Lower lobe of right lung (tissue), 2 donors: Measurements from ENCODE around the gene GSAP. TPM values are rescaled to one million over a fixed set of nuclear protein-coding genes. Genes with fewer than 3 reads are reported as not detected.
"Not testable (repeated sequence)": the region's sequence is repeated elsewhere in the genome, so short reads cannot be mapped to it uniquely, and the experiment has no call there.

Experiments
- ATAC-seq, 2 donors: fragments of 200-7000 bp; cut with Tn5 transposase; one replicate each; pipeline ENCODE4 v1.9.1; 2020 to 2022; ENCODE audit warnings: mild to moderate bottlenecking in 2 of 2, moderate library complexity in 2 of 2
- DNase-seq: peaks from one replicate; pipeline ENCODE4 v3.0.0-alpha.2; 2020
- H3K27ac ChIP-seq: fragments of 200-600 bp; one replicate; pipeline ENCODE4 v1.8.0; 2022
- H3K27me3 ChIP-seq: fragments of 200-600 bp; one replicate; pipeline ENCODE4 v1.8.0; 2022; ENCODE audit warnings: low read depth
- H3K36me3 ChIP-seq: fragments of 200-600 bp; one replicate; pipeline ENCODE4 v1.8.0; 2022; ENCODE audit warnings: mild to moderate bottlenecking
- H3K4me1 ChIP-seq: fragments of 200-600 bp; one replicate; pipeline ENCODE4 v1.8.0; 2022
- H3K4me3 ChIP-seq: fragments of 200-600 bp; one replicate; pipeline ENCODE4 v1.8.0; 2022; ENCODE audit warnings: mild to moderate bottlenecking
- H3K9me3 ChIP-seq: fragments of 200-600 bp; one replicate; pipeline ENCODE4 v1.8.0; 2022
- CTCF ChIP-seq: fragments of 200-600 bp; IDR thresholded peaks from one replicate; pipeline ENCODE4 v1.8.0; 2022; ENCODE audit warnings: antibody characterized with exemption, mild to moderate bottlenecking
- intact Hi-C: fragments of 100-400 bp; cut with DNase I; formaldehyde crosslinking; loops from one replicate; pipeline ENCODE4 v1.11.0; 2022
- long read RNA-seq: library from polyadenylated mRNA; unstranded; transcript quantifications from one replicate; pipeline ENCODE4 v2.0.0, GENCODE V29; 2021
- total RNA-seq: library from RNA; stranded (reverse); fragmentation: NEBNext Ultra II Directional; extraction: Animal tissue kit (Norgen Biotek cat#: 25700); gene quantifications from one replicate; pipeline ENCODE4 v1.2.1, GENCODE V29; 2021
- donor health status: DM: no; HTN: yes; CAD: no; lungs with severe emphysema.

GSAP gene
- total RNA-seq, result 80.0 TPM
- long read RNA-seq, transcript GSAP-201 (31 exons, 3,251 nt), result major isoform, 46 of 114 reads
- long read RNA-seq, partial matches to known transcripts, result 14 of 114 reads
- long read RNA-seq, other reads (novel, unspliced or antisense), result 53 of 114 reads

GRCh38 chr7:77415823-77416620 is at the start of gene GSAP:
TSS of gene GSAP (minus strand) at chr7:77416349. CDS start at chr7:77416321, 28 bp downstream.
- no peak for TF ChIP-seq CTCF
- Histone ChIP-seq H3K36me3 (no peaks in the 10 kb centered on the region), H3K4me1 (peaks cover 41% of the 10 kb centered on the region), H3K27me3 (no peaks in the 10 kb centered on the region), H3K27ac (peak within 1 kb of the TSS; percentile 96), H3K4me3 (peak within 1 kb of the TSS; percentile 80), H3K9me3 (no peaks in the 10 kb centered on the region)
- intact Hi-C loops, result no loop called here
- peak; percentile 86 for DNase-seq
- ATAC-seq, result peak; percentile 91 to 93

- no peak for TF ChIP-seq CTCF
- DNase-seq (no peak), ATAC-seq (no peak)
- Histone ChIP-seq H3K27me3 (no peaks in the 10 kb centered on the region), H3K9me3 (no peaks in the 10 kb centered on the region), H3K4me3 (no peak overlapping the region), H3K27ac (no peak overlapping the region), H3K36me3 (no peaks in the 10 kb centered on the region), H3K4me1 (peaks cover 6% of the 10 kb centered on the region)
- intact Hi-C loops, result no loop called here
These were observed 49.1 kb upstream of the GSAP start for GRCh38 chr7:77465256-77465655.

GRCh38 chr7:77464589-77464988 is 48.4 kb upstream of the GSAP start:
- no peak for ATAC-seq
- Histone ChIP-seq H3K27me3 (no peaks in the 10 kb centered on the region), H3K4me1 (peaks cover 6% of the 10 kb centered on the region), H3K4me3 (no peak overlapping the region), H3K9me3 (no peaks in the 10 kb centered on the region), H3K36me3 (no peaks in the 10 kb centered on the region), H3K27ac (no peak overlapping the region)
- DNase-seq, result no peak
- intact Hi-C loops, result no loop called here
- TF ChIP-seq CTCF, result no peak

- H3K27me3 ChIP-seq, DNase-seq, H3K9me3 ChIP-seq, H3K36me3 ChIP-seq, intact Hi-C loops, H3K27ac ChIP-seq, H3K4me1 ChIP-seq, H3K4me3 ChIP-seq: not testable (repeated sequence)
- peak; percentile 55 to 58 for ATAC-seq
These were observed 47.5 kb upstream of the GSAP start for GRCh38 chr7:77463632-77464031.

GRCh38 chr7:77461842-77462241 is 45.7 kb upstream of the GSAP start:
- no peak for ATAC-seq
- intact Hi-C loops, result no loop called here

More at GRCh38 chr7:77461842-77462241, 45.7 kb upstream of the GSAP start:
- no peak for TF ChIP-seq CTCF
- Histone ChIP-seq H3K4me3 (no peak overlapping the region), H3K27ac (no peak overlapping the region), H3K4me1 (peaks cover 4% of the 10 kb centered on the region), H3K9me3 (no peaks in the 10 kb centered on the region), H3K27me3 (no peaks in the 10 kb centered on the region), H3K36me3 (no peaks in the 10 kb centered on the region)
- no peak for DNase-seq
